GM12878 (cell line): Measurements from ENCODE around the gene PPP1CA. TPM values are rescaled to one million over a fixed set of nuclear protein-coding genes. Genes with fewer than 3 reads are reported as not detected.
A peak's percentile ranks its signal among the peaks of the same experiment; 100 is the strongest.

Experiments used
- ATAC-seq: fragments of 200-7000 bp; cut with Tn5 transposase; 3 replicates; pipeline ENCODE4 v1.9.1; 2020; ENCODE audit warnings: mild to moderate bottlenecking, moderate library complexity
- BruUV-seq: library from RNA; stranded (reverse); fragments of 400-500 nt; replicated peaks from 2 replicates; lab custom pipeline; 2021; lab: Mats Ljungman, UMichigan
- CTCF ChIA-PET: fragments of 300-600 bp; sonication (Branson Sonifier 250); formaldehyde crosslinking; extraction: SDS; loops from one replicate; lab custom pipeline; 2021; ENCODE audit warnings: inconsistent platforms; lab: Yijun Ruan, JAX
- POLR2A ChIA-PET: fragments of 350-600 bp; formaldehyde crosslinking; extraction: SDS; loops from one replicate; lab custom pipeline; 2021; ENCODE audit warnings: inconsistent platforms; lab: Charles Lee
- RAD21 ChIA-PET: fragments of 300-600 bp; sonication (Branson Sonifier 250); formaldehyde crosslinking; loops from one replicate; lab custom pipeline; 2023; ENCODE audit warnings: antibody characterized with exemption; ENCODE audit not compliant: unreplicated experiment; lab: Charles Lee
- SMC1A ChIA-PET: fragments of 300-600 bp; sonication (Branson Sonifier 250); formaldehyde crosslinking; loops from one replicate; lab custom pipeline; 2023; ENCODE audit not compliant: unreplicated experiment, uncharacterized antibody; lab: Charles Lee
- DNase-seq: peaks from one replicate; pipeline ENCODE4 v3.0.0-alpha.2; 2011; ENCODE audit warnings: low read depth, low spot score
- FAIRE-seq: peaks from 3 replicates; lab custom pipeline; 2011; peaks lifted over from hg19 to GRCh38; lab: Jason Lieb, UNC
- H2AFZ ChIP-seq: 2 replicates; pipeline ENCODE4 v1.6.0; 2011; ENCODE audit warnings: low read depth, low read length, control low read depth; ENCODE audit not compliant: control insufficient read depth
- H3K27ac ChIP-seq: 2 replicates; pipeline ENCODE4 v1.5.1; 2011; ENCODE audit warnings: control low read depth; ENCODE audit not compliant: control insufficient read depth, insufficient read depth
- H3K27me3 ChIP-seq, 2 experiments: replicated peaks in 1 of 2; 2 replicates each; pipeline versions ENCODE4 v1.6.0 to v1.6.1; 2011; ENCODE audit warnings: low read length in 1 of 2; ENCODE audit not compliant: control insufficient read depth in 2 of 2, insufficient read depth in 2 of 2
- H3K36me3 ChIP-seq, 2 experiments: 2 replicates each; pipeline ENCODE4 v1.5.1; 2011; ENCODE audit warnings: low read length in 1 of 2; ENCODE audit not compliant: control insufficient read depth in 2 of 2, insufficient read depth in 2 of 2
- H3K4me1 ChIP-seq: 2 replicates; pipeline ENCODE4 v1.6.1; 2011; ENCODE audit warnings: mild to moderate bottlenecking, low read length, moderate library complexity, mixed read lengths; ENCODE audit not compliant: control insufficient read depth, insufficient read depth
- H3K4me2 ChIP-seq: 2 replicates; pipeline ENCODE4 v1.6.0; 2011; ENCODE audit warnings: control low read depth; ENCODE audit not compliant: control insufficient read depth, insufficient read depth
- H3K4me3 ChIP-seq: fragments of 200-600 bp; sonication (generic); 2 replicates; pipeline ENCODE4 v1.5.1; 2016
- H3K79me2 ChIP-seq: 2 replicates; pipeline ENCODE4 v1.6.0; 2011; ENCODE audit warnings: low read length; ENCODE audit not compliant: control insufficient read depth, insufficient read depth
- H3K9ac ChIP-seq: 2 replicates; pipeline ENCODE4 v1.8.0; 2011; ENCODE audit warnings: low read length, control low read depth, mixed read lengths; ENCODE audit not compliant: control insufficient read depth, insufficient read depth
- H3K9me3 ChIP-seq: replicated peaks from 3 replicates; pipeline ENCODE4 v1.5.1; 2011; ENCODE audit warnings: mild to moderate bottlenecking, low read length; ENCODE audit not compliant: control insufficient read depth, insufficient read depth
- H4K20me1 ChIP-seq: 2 replicates; pipeline ENCODE4 v1.6.0; 2011; ENCODE audit not compliant: control insufficient read depth, insufficient read depth
- BCL11A ChIP-seq: IDR thresholded peaks from 2 replicates; pipeline ENCODE4 v1.6.1; 2011; ENCODE audit warnings: low read depth, low read length
- CBFB ChIP-seq: IDR thresholded peaks from 2 replicates; pipeline ENCODE4 v1.6.1; 2016; ENCODE audit warnings: antibody characterized with exemption, low read depth
- E4F1 ChIP-seq: fragments of 450-650 bp; IDR thresholded peaks from 2 replicates; pipeline ENCODE4 v1.6.1; 2018; ENCODE audit warnings: borderline replicate concordance, mild to moderate bottlenecking; ENCODE audit not compliant: partially characterized antibody
- ETV6 ChIP-seq, 2 experiments: fragments of 450-650 bp in 1 of 2; IDR thresholded peaks in 1 of 2; conservative IDR thresholded peaks in 1 of 2; 2 replicates each; pipeline ENCODE4 v1.6.1; 2014; ENCODE audit warnings: antibody characterized with exemption in 1 of 2, borderline replicate concordance in 1 of 2, low read depth in 1 of 2, mild to moderate bottlenecking in 1 of 2, moderate library complexity in 1 of 2
- FOS ChIP-seq: IDR thresholded peaks from 3 replicates; pipeline ENCODE4 v1.6.1; 2011; ENCODE audit warnings: borderline replicate concordance; ENCODE audit not compliant: insufficient read length; ENCODE audit errors: extremely low read depth
- GABPA ChIP-seq: IDR thresholded peaks from 2 replicates; pipeline ENCODE4 v1.6.1; 2014; ENCODE audit warnings: antibody characterized with exemption, low read depth, mild to moderate bottlenecking, inconsistent platforms
- HCFC1 ChIP-seq: fragments of 150-350 bp; IDR thresholded peaks from 2 replicates; pipeline ENCODE4 v1.6.1; 2014; ENCODE audit warnings: low read length
- HDAC2 ChIP-seq: fragments of 200-600 bp; sonication (generic); IDR thresholded peaks from 2 replicates; pipeline ENCODE4 v1.6.1; 2017
- HDAC6 ChIP-seq: fragments of 200-600 bp; sonication (generic); IDR thresholded peaks from one replicate; pipeline ENCODE4 v1.8.0; 2017; ENCODE audit warnings: antibody characterized with exemption; ENCODE audit not compliant: unreplicated experiment
- KDM1A ChIP-seq: fragments of 200-600 bp; sonication (generic); IDR thresholded peaks from 2 replicates; pipeline ENCODE4 v1.6.1; 2016; ENCODE audit warnings: borderline replicate concordance
- KLF5 ChIP-seq: fragments of 450-650 bp; IDR thresholded peaks from 2 replicates; pipeline ENCODE4 v1.6.1; 2014; ENCODE audit warnings: mild to moderate bottlenecking; ENCODE audit not compliant: partially characterized antibody
- TARDBP ChIP-seq: IDR thresholded peaks from 2 replicates; pipeline ENCODE4 v1.6.1; 2016; ENCODE audit warnings: borderline replicate concordance
- TCF3 ChIP-seq: IDR thresholded peaks from 2 replicates; pipeline ENCODE4 v1.6.1; 2012; ENCODE audit warnings: low read depth, mild to moderate bottlenecking, low read length, borderline replicate concordance; ENCODE audit not compliant: insufficient read depth
- ZNF274 ChIP-seq: IDR thresholded peaks from one replicate; pipeline ENCODE4 v1.8.0; 2011; ENCODE audit not compliant: insufficient read length, insufficient read depth
- WGBS: methylation state at CpG from one replicate; pipeline ENCODE4 v1.1.6; 2016; ENCODE audit warnings: low lambda C conversion rate; ENCODE audit not compliant: insufficient replicate concordance, insufficient coverage; ENCODE audit errors: missing lambda C conversion rate; 5-methylcytosine and 5-hydroxymethylcytosine counted together
- in situ Hi-C: fragments of 300-500 bp; cut with MboI; formaldehyde crosslinking; loops from 9 replicates; pipeline ENCODE4 v1.14.3; 2018; ENCODE audit warnings: mixed read lengths
- intact Hi-C: fragments of 100-400 bp; cut with micrococcal nuclease; formaldehyde crosslinking; loops from one replicate; pipeline ENCODE4 v1.14.2; 2022; ENCODE audit not compliant: unreplicated experiment
- polyA plus RNA-seq, 11 experiments: library from polyadenylated mRNA; depleted of rRNA in 4 of 11; unstranded in 6 of 11; stranded (reverse) in 5 of 11; fragments of >200 nt; fragmentation: Nextera tagmentation in 4 of 11; fragmentation: Illumina TruSeq in 1 of 11; extraction: Ambion mirVana in 4 of 11; extraction: Trizol in 1 of 11; gene quantifications; 1 replicate in 1 of 11; 2 replicates in 10 of 11; pipeline versions ENCODE4 v1.2.1 to v1.2.3, GENCODE V29; 2011 to 2016; ENCODE audit warnings: inconsistent platforms in 2 of 11, missing spikeins in 2 of 11, low read depth in 1 of 11
- total RNA-seq, 4 experiments: library from RNA; depleted of rRNA in 3 of 4; stranded (reverse); fragments of >200 nt in 3 of 4; fragmentation: Illumina TruSeq in 1 of 4; extraction: Trizol in 1 of 4; gene quantifications; 2 replicates each; pipeline versions ENCODE4 v1.2.1 to v1.2.3, GENCODE V29; 2013 to 2021
- TF ChIP-seq, protein P1 (sequence below): fragments of 450-650 bp; formaldehyde crosslinking; IDR thresholded peaks from 2 replicates; pipeline ENCODE4 v1.4.0; 2020; ENCODE audit warnings: mild to moderate bottlenecking, moderate library complexity

Gene PPP1CA
- total and polyA plus RNA-seq, 10 of the 15 experiments (the other 5 are each of a cell fraction or from before 2014, with no cell fraction given): 26.4 to 458 (median 240) TPM

DNA sequence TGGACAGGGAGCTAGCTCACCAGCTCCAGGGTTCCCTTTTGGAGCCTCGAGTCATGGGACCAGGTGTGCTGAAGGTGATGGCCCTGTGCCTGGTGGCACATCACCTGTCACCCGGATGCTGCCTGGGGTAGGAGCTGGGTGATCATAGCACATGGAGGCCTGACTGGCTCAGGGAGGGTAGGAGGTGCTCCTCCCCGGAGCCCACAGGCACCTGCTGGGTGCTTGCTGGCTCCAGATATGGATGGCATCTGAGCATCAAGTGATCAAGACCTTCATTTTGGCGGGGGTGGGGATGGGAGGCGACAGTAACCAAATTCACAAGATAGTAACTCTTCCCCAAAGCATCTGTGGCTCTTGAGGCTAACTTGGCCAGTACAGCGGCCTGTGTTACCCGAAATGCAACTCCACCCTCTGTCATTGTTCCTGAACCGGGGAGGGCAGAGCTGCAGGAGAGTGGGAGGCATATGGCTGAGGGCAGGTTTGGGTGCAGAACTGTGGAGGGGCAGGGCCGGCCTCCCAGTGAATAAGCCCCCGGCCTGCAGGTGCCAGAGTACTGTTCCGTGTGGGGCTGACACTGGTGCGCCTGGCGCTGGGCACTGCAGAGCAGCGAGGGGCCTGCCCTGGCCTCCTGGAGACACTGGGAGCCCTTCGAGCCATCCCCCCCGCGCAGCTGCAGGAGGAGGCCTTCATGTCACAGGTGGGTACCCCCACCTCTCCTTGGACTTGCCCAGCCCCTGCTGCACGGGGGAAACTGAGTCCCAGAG lies 7.0 kb upstream of the PPP1CA start (continued):
- TF ChIP-seq, protein P1, sequence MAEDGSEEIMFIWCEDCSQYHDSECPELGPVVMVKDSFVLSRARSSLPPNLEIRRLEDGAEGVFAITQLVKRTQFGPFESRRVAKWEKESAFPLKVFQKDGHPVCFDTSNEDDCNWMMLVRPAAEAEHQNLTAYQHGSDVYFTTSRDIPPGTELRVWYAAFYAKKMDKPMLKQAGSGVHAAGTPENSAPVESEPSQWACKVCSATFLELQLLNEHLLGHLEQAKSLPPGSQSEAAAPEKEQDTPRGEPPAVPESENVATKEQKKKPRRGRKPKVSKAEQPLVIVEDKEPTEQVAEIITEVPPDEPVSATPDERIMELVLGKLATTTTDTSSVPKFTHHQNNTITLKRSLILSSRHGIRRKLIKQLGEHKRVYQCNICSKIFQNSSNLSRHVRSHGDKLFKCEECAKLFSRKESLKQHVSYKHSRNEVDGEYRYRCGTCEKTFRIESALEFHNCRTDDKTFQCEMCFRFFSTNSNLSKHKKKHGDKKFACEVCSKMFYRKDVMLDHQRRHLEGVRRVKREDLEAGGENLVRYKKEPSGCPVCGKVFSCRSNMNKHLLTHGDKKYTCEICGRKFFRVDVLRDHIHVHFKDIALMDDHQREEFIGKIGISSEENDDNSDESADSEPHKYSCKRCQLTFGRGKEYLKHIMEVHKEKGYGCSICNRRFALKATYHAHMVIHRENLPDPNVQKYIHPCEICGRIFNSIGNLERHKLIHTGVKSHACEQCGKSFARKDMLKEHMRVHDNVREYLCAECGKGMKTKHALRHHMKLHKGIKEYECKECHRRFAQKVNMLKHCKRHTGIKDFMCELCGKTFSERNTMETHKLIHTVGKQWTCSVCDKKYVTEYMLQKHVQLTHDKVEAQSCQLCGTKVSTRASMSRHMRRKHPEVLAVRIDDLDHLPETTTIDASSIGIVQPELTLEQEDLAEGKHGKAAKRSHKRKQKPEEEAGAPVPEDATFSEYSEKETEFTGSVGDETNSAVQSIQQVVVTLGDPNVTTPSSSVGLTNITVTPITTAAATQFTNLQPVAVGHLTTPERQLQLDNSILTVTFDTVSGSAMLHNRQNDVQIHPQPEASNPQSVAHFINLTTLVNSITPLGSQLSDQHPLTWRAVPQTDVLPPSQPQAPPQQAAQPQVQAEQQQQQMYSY (CRISPR knock-in tag): no peak

DNA sequence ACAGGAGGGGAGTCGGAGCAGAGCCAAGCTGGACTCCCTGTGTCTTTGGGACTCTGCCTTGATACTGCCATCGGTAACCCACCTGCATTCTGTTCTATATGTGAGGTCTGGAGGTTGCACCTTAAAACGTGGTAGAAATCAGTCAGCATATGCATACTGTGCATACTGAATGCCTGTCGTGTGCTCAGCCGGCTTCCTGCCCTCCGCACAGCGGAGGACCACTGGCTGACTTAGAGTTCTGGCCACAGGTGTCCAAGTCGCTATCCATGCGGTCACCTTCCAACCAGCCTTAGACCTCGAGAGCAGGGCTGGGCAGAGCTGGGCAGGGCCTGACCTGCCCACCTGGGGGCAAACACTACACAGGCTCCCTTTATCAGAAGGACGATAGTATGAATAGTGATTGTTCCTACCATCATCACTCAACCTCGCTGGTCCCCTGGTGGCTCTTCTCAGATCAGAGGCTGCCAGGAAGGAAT lies 6.1 kb upstream of the PPP1CA start:
- no peak overlapping the region; the same call in 1 of the 2 replicates for H3K9ac ChIP-seq
- ATAC-seq (no peak), FAIRE-seq (no peak), DNase-seq (no peak)
- no peaks in the 10 kb centered on the region for H3K9me3 ChIP-seq
- ChIA-PET CTCF (interaction anchor here (0.8 to 1.9 kb wide), 5 partner anchors 13 to 61 kb away, joined by 3 to 7 read pairs (median 4); partner anchors contain the start of gene TMEM134), SMC1A (interaction anchor here (0.8 to 3.1 kb wide), 6 partner anchors 13 to 77 kb away, joined by 3 to 11 read pairs (median 3); partner anchors contain the start of genes PTPRCAP and TMEM134), RAD21 (interaction anchor here (0.9 to 2.6 kb wide), 6 partner anchors 16 to 62 kb away, joined by 4 to 18 read pairs (median 5); partner anchors contain the start of genes PTPRCAP and RAD9A), POLR2A (interaction anchor here (0.7 to 3.0 kb wide), 8 partner anchors 10 to 79 kb away, joined by 3 to 12 read pairs (median 4); partner anchors contain the start of genes PTPRCAP, RPS6KB2 and TMEM134)
- H4K20me1 ChIP-seq: no peaks in the 10 kb centered on the region
- H3K4me3 ChIP-seq: no peak overlapping the region
- peaks cover 68% of the 10 kb centered on the region for H3K4me1 ChIP-seq
- H3K4me2 ChIP-seq: peak overlapping the region; percentile 41; the same call in 1 of the 2 replicates
- peak overlapping the region; percentile 84 for H3K27ac ChIP-seq
- no TSS peak for BruUV-seq
- no peak for TF ChIP-seq KLF5
- no peak for TF ChIP-seq KDM1A
- TF ChIP-seq E4F1: no peak
- no peak for TF ChIP-seq HDAC6
- TF ChIP-seq CBFB: no peak
- TF ChIP-seq HDAC2: no peak
- no peak for TF ChIP-seq BCL11A
- TF ChIP-seq FOS: no peak
- no peak for TF ChIP-seq ZNF274
- no peak for TF ChIP-seq TARDBP
- no peak for TF ChIP-seq HCFC1
- no peak for TF ChIP-seq ETV6 (conservative IDR thresholded peaks at IDR 0.05 in 1 of 2, IDR thresholded peaks at IDR 0.05 in 1 of 2; ENCODE audit: borderline replicate concordance in 1 of 2, low read depth in 1 of 2)
- TF ChIP-seq TCF3: no peak
- TF ChIP-seq GABPA: no peak
- 69% methylated on average over 12 of the region's 12 CpGs for WGBS
- H3K79me2 ChIP-seq: peaks cover 32% of the 10 kb centered on the region
- no peaks in the 10 kb centered on the region for H3K27me3 ChIP-seq
- in situ Hi-C loops: no loop called here
- no peaks in the 10 kb centered on the region for H3K36me3 ChIP-seq
- no peak overlapping the region for H2AFZ ChIP-seq
- intact Hi-C loops: no loop called here
